ENCODE measurements around the gene MOV10L1. TPM values are rescaled to one million over a fixed set of nuclear protein-coding genes. Genes with fewer than 3 reads are reported as not detected.

Gene MOV10L1
- total and polyA plus RNA-seq, 2 donors from 2014 or later, result 0.38 to 0.62 TPM

GRCh38 chr22:50190941-50191741, 101.3 kb downstream of the MOV10L1 start:
- no peaks in the 10 kb centered on the region for H3K9me3 ChIP-seq (ENCODE audit: control insufficient read depth in 2 of 3, insufficient read depth in 1 of 3, low read length in 3 of 3)
- FAIRE-seq (no peak), DNase-seq (peak in 2 of 5 donors; percentile 82 to 87)
- intact Hi-C loops (cut with DNase I), result no loop called here
- H3K4me1 ChIP-seq (ENCODE audit: control insufficient read depth in 2 of 3, insufficient read depth in 2 of 3, low read depth in 1 of 3, low read length in 3 of 3), result peaks cover 0 to 25% (median 4%) of the 10 kb centered on the region in 3 donors
- peak overlapping the region in 1 of 3 donors; percentile 58 for H3K9ac ChIP-seq (ENCODE audit: low read length in 3 of 3)
- no peak for TF ChIP-seq CTCF (IDR thresholded peaks at IDR 0.05; ENCODE audit: borderline replicate concordance, extremely low read depth, insufficient read depth)
- peak overlapping the region in 2 of 3 donors; percentile 13 to 37 for H3K4me3 ChIP-seq (ENCODE audit: low read length in 3 of 3)
- peak overlapping the region; percentile 63 to 78 for H3K27ac ChIP-seq (ENCODE audit: low read depth in 2 of 2, low read length in 2 of 2)
- H3K36me3 ChIP-seq (ENCODE audit: control insufficient read depth in 2 of 3, insufficient read depth in 3 of 3, low read length in 3 of 3), result peaks cover 0 to 3% (median 3%) of the 10 kb centered on the region in 3 donors
- no peaks in the 10 kb centered on the region for H3K27me3 ChIP-seq (ENCODE audit: control insufficient read depth, insufficient read depth, low read length)

- peak in 2 of 5 donors; percentile 43 to 77 for DNase-seq
- Histone ChIP-seq H3K4me3 (ENCODE audit: low read length in 3 of 3) (no peak overlapping the region), H3K27ac (ENCODE audit: low read depth in 2 of 2, low read length in 2 of 2) (no peak overlapping the region), H3K9me3 (ENCODE audit: control insufficient read depth in 2 of 3, insufficient read depth in 1 of 3, low read length in 3 of 3) (no peaks in the 10 kb centered on the region), H3K4me1 (ENCODE audit: control insufficient read depth in 2 of 3, insufficient read depth in 2 of 3, low read depth in 1 of 3, low read length in 3 of 3) (peaks cover 0 to 18% (median 4%) of the 10 kb centered on the region in 3 donors), H3K36me3 (ENCODE audit: control insufficient read depth in 2 of 3, insufficient read depth in 3 of 3, low read length in 3 of 3) (peaks cover 0 to 3% (median 3%) of the 10 kb centered on the region in 3 donors), H3K9ac (ENCODE audit: low read length in 3 of 3) (no peak overlapping the region), H3K27me3 (ENCODE audit: control insufficient read depth, insufficient read depth, low read length) (no peaks in the 10 kb centered on the region)
- no peak for TF ChIP-seq CTCF (IDR thresholded peaks at IDR 0.05; ENCODE audit: borderline replicate concordance, extremely low read depth, insufficient read depth)
- intact Hi-C loops (cut with DNase I), result no loop called here
- FAIRE-seq, result no peak
Observed at GRCh38 chr22:50192436-50193204, 102.8 kb downstream of the MOV10L1 start.

GRCh38 chr22:50193621-50194020, 103.8 kb downstream of the MOV10L1 start:
- H3K4me1 ChIP-seq (ENCODE audit: control insufficient read depth in 2 of 3, insufficient read depth in 2 of 3, low read depth in 1 of 3, low read length in 3 of 3), result peaks cover 0 to 18% (median 4%) of the 10 kb centered on the region in 3 donors
- FAIRE-seq, result no peak
- intact Hi-C loops (cut with DNase I), result no loop called here
- no peaks in the 10 kb centered on the region for H3K9me3 ChIP-seq (ENCODE audit: control insufficient read depth in 2 of 3, insufficient read depth in 1 of 3, low read length in 3 of 3)
- no peak overlapping the region for H3K9ac ChIP-seq (ENCODE audit: low read length in 3 of 3)
- no peak overlapping the region for H3K4me3 ChIP-seq (ENCODE audit: low read length in 3 of 3)
- no peak for TF ChIP-seq CTCF (IDR thresholded peaks at IDR 0.05; ENCODE audit: borderline replicate concordance, extremely low read depth, insufficient read depth)
- no peak overlapping the region for H3K27ac ChIP-seq (ENCODE audit: low read depth in 2 of 2, low read length in 2 of 2)
- no peaks in the 10 kb centered on the region for H3K27me3 ChIP-seq (ENCODE audit: control insufficient read depth, insufficient read depth, low read length)
- peaks cover 0 to 3% (median 3%) of the 10 kb centered on the region in 3 donors for H3K36me3 ChIP-seq (ENCODE audit: control insufficient read depth in 2 of 3, insufficient read depth in 3 of 3, low read length in 3 of 3)
- peak in 1 of 5 donors; percentile 36 for DNase-seq

All from kidney (tissue), 14 donors.